GM23338 (cell line): Measurements from ENCODE around the gene UGP2. TPM values are rescaled to one million over a fixed set of nuclear protein-coding genes. Genes with fewer than 3 reads are reported as not detected.

ENCODE experiments used
- ATAC-seq: fragments of 200-7000 bp; cut with Tn5 transposase; 3 replicates; pipeline ENCODE4 v1.9.1; 2020
- DNase-seq: peaks from one replicate; pipeline ENCODE4 v3.0.0-alpha.2; 2015; ENCODE audit warnings: low spot score
- H2AFZ ChIP-seq: fragments of 200-600 bp; sonication (generic); 2 replicates; pipeline ENCODE4 v1.8.0; 2016; ENCODE audit warnings: antibody characterized with exemption, mild to moderate bottlenecking, moderate library complexity
- H3F3A ChIP-seq: fragments of 200-600 bp; sonication (generic); replicated peaks from 2 replicates; pipeline ENCODE4 v1.8.0; 2017; ENCODE audit warnings: antibody characterized with exemption, mixed run types, low read depth
- H3K27ac ChIP-seq: fragments of 200-600 bp; sonication (generic); 2 replicates; pipeline ENCODE4 v1.6.1; 2016; ENCODE audit warnings: low read depth
- H3K27me3 ChIP-seq: fragments of 200-600 bp; sonication (generic); 2 replicates; pipeline ENCODE4 v1.8.0; 2016; ENCODE audit warnings: mild to moderate bottlenecking, mixed run types, moderate library complexity; ENCODE audit not compliant: insufficient read depth
- H3K36me3 ChIP-seq: fragments of 200-600 bp; sonication (generic); 2 replicates; pipeline ENCODE4 v1.8.0; 2016; ENCODE audit warnings: mild to moderate bottlenecking; ENCODE audit not compliant: insufficient read depth
- H3K4me1 ChIP-seq: fragments of 200-600 bp; sonication (generic); 2 replicates; pipeline ENCODE4 v1.8.0; 2016; ENCODE audit warnings: mild to moderate bottlenecking, moderate library complexity; ENCODE audit not compliant: insufficient read depth
- H3K4me2 ChIP-seq: fragments of 200-600 bp; sonication (generic); 2 replicates; pipeline ENCODE4 v1.7.1; 2017; ENCODE audit warnings: mixed run types
- H3K4me3 ChIP-seq: fragments of 200-600 bp; sonication (generic); 2 replicates; pipeline ENCODE4 v1.6.1; 2016; ENCODE audit warnings: mixed run types
- H3K79me2 ChIP-seq: fragments of 200-600 bp; sonication (generic); replicated peaks from 2 replicates; pipeline ENCODE4 v1.8.0; 2017; ENCODE audit warnings: mild to moderate bottlenecking; ENCODE audit not compliant: insufficient read depth
- H3K9me2 ChIP-seq: fragments of 200-600 bp; sonication (generic); 2 replicates; pipeline ENCODE4 v1.8.0; 2017; ENCODE audit not compliant: insufficient read depth
- H4K20me1 ChIP-seq: fragments of 200-600 bp; sonication (generic); replicated peaks from 2 replicates; pipeline ENCODE4 v1.8.0; 2017; ENCODE audit warnings: mild to moderate bottlenecking; ENCODE audit not compliant: insufficient read depth
- H3K27ac Mint-ChIP-seq: 2 replicates; pipeline ENCODE4 v1.8.0; 2020; ENCODE audit warnings: inconsistent platforms, mild to moderate bottlenecking, moderate library complexity, mixed read lengths
- H3K27me3 Mint-ChIP-seq: 3 replicates; pipeline ENCODE4 v1.8.0; 2022; ENCODE audit warnings: low read depth, mild to moderate bottlenecking, moderate library complexity, mixed read lengths, inconsistent platforms; ENCODE audit not compliant: insufficient read depth, poor library complexity
- H3K36me3 Mint-ChIP-seq: 3 replicates; pipeline ENCODE4 v1.8.0; 2021; ENCODE audit warnings: low read depth, mild to moderate bottlenecking, inconsistent platforms, moderate library complexity, mixed read lengths
- H3K4me1 Mint-ChIP-seq: 3 replicates; pipeline ENCODE4 v1.8.0; 2020; ENCODE audit warnings: mild to moderate bottlenecking, inconsistent platforms, mixed read lengths
- H3K4me3 Mint-ChIP-seq: 3 replicates; pipeline ENCODE4 v1.8.0; 2021; ENCODE audit warnings: moderate library complexity, mild to moderate bottlenecking, inconsistent platforms, mixed read lengths
- H3K9me3 Mint-ChIP-seq: 3 replicates; pipeline ENCODE4 v1.8.0; 2020; ENCODE audit warnings: moderate library complexity, mild to moderate bottlenecking, inconsistent platforms, mixed read lengths
- CREB1 ChIP-seq: fragments of 250-450 bp; sonication (Bioruptor Pico); IDR thresholded peaks from 2 replicates; pipeline ENCODE4 v1.5.0; 2020; ENCODE audit warnings: low read depth, mild to moderate bottlenecking, moderate library complexity
- EZH2 ChIP-seq: fragments of 200-600 bp; sonication (generic); IDR thresholded peaks from one replicate; pipeline ENCODE4 v1.8.0; 2017; ENCODE audit warnings: antibody characterized with exemption, mild to moderate bottlenecking, low read depth; ENCODE audit not compliant: unreplicated experiment
- EZH2phosphoT487 ChIP-seq: fragments of 200-600 bp; sonication (generic); IDR thresholded peaks from one replicate; pipeline ENCODE4 v1.8.1; 2018; ENCODE audit warnings: antibody characterized with exemption; ENCODE audit not compliant: unreplicated experiment
- JUNB ChIP-seq: IDR thresholded peaks from one replicate; pipeline ENCODE4 v1.6.1; 2016; ENCODE audit warnings: antibody characterized with exemption; ENCODE audit not compliant: unreplicated experiment
- NANOG ChIP-seq: IDR thresholded peaks from 2 replicates; pipeline ENCODE4 v1.6.1; 2016; ENCODE audit warnings: antibody characterized with exemption, borderline replicate concordance
- POLR2AphosphoS5 ChIP-seq: IDR thresholded peaks from 2 replicates; pipeline ENCODE4 v1.6.1; 2016; ENCODE audit warnings: antibody characterized with exemption, low read depth
- STAT1 ChIP-seq: IDR thresholded peaks from one replicate; pipeline ENCODE4 v1.6.1; 2016; ENCODE audit warnings: antibody characterized with exemption; ENCODE audit not compliant: unreplicated experiment
- ZNF114 ChIP-seq: fragments of 250-450 bp; sonication (Bioruptor Pico); IDR thresholded peaks from 2 replicates; pipeline ENCODE4 v1.5.0; 2020; ENCODE audit warnings: mild to moderate bottlenecking, moderate library complexity
- ZNF331 ChIP-seq: fragments of 250-450 bp; sonication (Bioruptor Pico); IDR thresholded peaks from 2 replicates; pipeline ENCODE4 v1.5.0; 2020; ENCODE audit warnings: low read depth, mild to moderate bottlenecking, moderate library complexity
- polyA plus RNA-seq: library from polyadenylated mRNA; unstranded; fragments of >200 nt; fragmentation: Nextera tagmentation; extraction: Ambion mirVana; gene quantifications from 2 replicates; pipeline ENCODE4 v1.2.1, GENCODE V29; 2016
- total RNA-seq: library from RNA; depleted of rRNA; stranded (reverse); fragments of >200 nt; shearing (Covaris generic); gene quantifications from 2 replicates; pipeline ENCODE4 v1.2.3, GENCODE V29; 2014
- TF ChIP-seq, protein P1 (sequence below): fragments of 250-450 bp; sonication (Bioruptor Pico); IDR thresholded peaks from 2 replicates; pipeline ENCODE4 v1.5.0; 2020; ENCODE audit warnings: mild to moderate bottlenecking, moderate library complexity
- TF ChIP-seq, protein P2 (sequence below): IDR thresholded peaks from 2 replicates; pipeline ENCODE4 v1.6.1; 2016; ENCODE audit warnings: antibody characterized with exemption
- TF ChIP-seq, protein P3 (sequence below), 2 experiments: fragments of 200-600 bp in 1 of 2; sonication (generic) in 1 of 2; conservative IDR thresholded peaks; 2 replicates each; pipeline versions ENCODE4 v1.5.1 to v1.6.1; 2016 to 2017; ENCODE audit warnings: antibody characterized with exemption in 2 of 2, low read depth in 2 of 2, mild to moderate bottlenecking in 2 of 2, moderate library complexity in 1 of 2
- TF ChIP-seq, protein P4 (sequence below): IDR thresholded peaks from one replicate; pipeline ENCODE4 v1.6.1; 2018; ENCODE audit warnings: antibody characterized with exemption; ENCODE audit not compliant: unreplicated experiment

Gene UGP2
- total and polyA plus RNA-seq, 2 experiments from 2014 or later = 744 to 943 TPM

DNA sequence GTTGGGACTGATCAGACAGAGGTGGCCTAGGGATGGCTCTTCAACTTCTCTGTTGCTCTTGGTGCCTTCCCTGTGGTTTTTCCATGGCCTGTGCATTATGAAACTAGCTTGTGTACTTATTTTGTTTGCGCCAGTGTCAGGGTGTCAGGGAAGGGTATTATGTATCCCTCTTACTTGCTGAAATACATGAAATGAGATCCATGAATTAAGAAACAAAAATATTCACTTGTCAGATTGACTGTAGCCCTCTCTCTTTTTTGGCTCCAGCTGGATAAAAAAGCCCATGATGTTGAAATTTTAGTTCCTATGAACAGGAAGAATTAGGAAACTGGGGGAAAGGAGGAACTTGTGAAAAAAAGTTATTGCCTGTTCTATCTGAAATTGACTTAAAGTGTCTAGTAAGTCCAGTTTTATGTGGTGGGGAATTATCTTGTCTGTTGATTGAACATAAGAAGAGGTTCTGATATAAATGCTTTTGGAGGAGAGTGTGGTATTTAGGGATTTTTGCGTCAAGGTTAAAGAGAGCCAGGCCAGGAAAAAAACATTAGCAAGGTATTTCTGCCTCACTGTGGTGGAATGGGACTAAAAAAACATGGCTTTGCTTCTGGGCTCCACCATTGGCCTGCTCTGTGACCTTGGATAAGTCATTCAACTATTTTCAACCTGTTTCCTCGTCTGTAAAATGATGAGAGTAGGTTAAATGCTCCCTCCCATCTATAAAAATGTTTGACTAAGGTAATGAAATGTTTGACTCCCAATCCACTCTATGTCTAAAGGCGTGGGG is 12.0 kb downstream of the UGP2 start:
- Mint-ChIP-seq H3K36me3 (peaks cover 57% of the 10 kb centered on the region), H3K27me3 (no peaks in the 10 kb centered on the region), H3K4me3 (peak overlapping the region; percentile 37), H3K9me3 (no peaks in the 10 kb centered on the region), H3K4me1 (peaks cover 75% of the 10 kb centered on the region), H3K27ac (peak overlapping the region; percentile 88)
- H3K27me3 ChIP-seq = no peaks in the 10 kb centered on the region
- H3K36me3 ChIP-seq = peaks cover 23% of the 10 kb centered on the region
- H3K9me2 ChIP-seq = no peaks in the 10 kb centered on the region
- H3K79me2 ChIP-seq = peaks cover 92% of the 10 kb centered on the region
- peak overlapping the region; percentile 29 for H3K4me3 ChIP-seq
- peak; percentile 57 for DNase-seq
- TF ChIP-seq EZH2phosphoT487 (no peak), CREB1 (no peak), ZNF331 (CRISPR knock-in tag) (no peak), JUNB (no peak), STAT1 (no peak), EZH2 (no peak), ZNF114 (CRISPR knock-in tag) (no peak), POLR2AphosphoS5 (no peak), NANOG (no peak)
- TF ChIP-seq, protein P1, sequence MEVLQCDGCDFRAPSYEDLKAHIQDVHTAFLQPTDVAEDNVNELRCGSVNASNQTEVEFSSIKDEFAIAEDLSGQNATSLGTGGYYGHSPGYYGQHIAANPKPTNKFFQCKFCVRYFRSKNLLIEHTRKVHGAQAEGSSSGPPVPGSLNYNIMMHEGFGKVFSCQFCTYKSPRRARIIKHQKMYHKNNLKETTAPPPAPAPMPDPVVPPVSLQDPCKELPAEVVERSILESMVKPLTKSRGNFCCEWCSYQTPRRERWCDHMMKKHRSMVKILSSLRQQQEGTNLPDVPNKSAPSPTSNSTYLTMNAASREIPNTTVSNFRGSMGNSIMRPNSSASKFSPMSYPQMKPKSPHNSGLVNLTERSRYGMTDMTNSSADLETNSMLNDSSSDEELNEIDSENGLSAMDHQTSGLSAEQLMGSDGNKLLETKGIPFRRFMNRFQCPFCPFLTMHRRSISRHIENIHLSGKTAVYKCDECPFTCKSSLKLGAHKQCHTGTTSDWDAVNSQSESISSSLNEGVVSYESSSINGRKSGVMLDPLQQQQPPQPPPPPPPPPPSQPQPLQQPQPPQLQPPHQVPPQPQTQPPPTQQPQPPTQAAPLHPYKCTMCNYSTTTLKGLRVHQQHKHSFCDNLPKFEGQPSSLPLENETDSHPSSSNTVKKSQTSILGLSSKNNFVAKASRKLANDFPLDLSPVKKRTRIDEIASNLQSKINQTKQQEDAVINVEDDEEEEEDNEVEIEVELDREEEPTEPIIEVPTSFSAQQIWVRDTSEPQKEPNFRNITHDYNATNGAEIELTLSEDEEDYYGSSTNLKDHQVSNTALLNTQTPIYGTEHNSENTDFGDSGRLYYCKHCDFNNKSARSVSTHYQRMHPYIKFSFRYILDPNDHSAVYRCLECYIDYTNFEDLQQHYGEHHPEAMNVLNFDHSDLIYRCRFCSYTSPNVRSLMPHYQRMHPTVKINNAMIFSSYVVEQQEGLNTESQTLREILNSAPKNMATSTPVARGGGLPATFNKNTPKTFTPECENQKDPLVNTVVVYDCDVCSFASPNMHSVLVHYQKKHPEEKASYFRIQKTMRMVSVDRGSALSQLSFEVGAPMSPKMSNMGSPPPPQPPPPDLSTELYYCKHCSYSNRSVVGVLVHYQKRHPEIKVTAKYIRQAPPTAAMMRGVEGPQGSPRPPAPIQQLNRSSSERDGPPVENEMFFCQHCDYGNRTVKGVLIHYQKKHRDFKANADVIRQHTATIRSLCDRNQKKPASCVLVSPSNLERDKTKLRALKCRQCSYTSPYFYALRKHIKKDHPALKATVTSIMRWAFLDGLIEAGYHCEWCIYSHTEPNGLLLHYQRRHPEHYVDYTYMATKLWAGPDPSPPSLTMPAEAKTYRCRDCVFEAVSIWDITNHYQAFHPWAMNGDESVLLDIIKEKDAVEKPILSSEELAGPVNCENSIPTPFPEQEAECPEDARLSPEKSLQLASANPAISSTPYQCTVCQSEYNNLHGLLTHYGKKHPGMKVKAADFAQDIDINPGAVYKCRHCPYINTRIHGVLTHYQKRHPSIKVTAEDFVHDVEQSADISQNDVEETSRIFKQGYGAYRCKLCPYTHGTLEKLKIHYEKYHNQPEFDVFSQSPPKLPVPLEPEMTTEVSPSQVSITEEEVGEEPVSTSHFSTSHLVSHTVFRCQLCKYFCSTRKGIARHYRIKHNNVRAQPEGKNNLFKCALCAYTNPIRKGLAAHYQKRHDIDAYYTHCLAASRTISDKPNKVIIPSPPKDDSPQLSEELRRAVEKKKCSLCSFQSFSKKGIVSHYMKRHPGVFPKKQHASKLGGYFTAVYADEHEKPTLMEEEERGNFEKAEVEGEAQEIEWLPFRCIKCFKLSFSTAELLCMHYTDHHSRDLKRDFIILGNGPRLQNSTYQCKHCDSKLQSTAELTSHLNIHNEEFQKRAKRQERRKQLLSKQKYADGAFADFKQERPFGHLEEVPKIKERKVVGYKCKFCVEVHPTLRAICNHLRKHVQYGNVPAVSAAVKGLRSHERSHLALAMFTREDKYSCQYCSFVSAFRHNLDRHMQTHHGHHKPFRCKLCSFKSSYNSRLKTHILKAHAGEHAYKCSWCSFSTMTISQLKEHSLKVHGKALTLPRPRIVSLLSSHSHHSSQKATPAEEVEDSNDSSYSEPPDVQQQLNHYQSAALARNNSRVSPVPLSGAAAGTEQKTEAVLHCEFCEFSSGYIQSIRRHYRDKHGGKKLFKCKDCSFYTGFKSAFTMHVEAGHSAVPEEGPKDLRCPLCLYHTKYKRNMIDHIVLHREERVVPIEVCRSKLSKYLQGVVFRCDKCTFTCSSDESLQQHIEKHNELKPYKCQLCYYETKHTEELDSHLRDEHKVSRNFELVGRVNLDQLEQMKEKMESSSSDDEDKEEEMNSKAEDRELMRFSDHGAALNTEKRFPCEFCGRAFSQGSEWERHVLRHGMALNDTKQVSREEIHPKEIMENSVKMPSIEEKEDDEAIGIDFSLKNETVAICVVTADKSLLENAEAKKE (CRISPR knock-in tag) = no peak
- TF ChIP-seq, protein P2, sequence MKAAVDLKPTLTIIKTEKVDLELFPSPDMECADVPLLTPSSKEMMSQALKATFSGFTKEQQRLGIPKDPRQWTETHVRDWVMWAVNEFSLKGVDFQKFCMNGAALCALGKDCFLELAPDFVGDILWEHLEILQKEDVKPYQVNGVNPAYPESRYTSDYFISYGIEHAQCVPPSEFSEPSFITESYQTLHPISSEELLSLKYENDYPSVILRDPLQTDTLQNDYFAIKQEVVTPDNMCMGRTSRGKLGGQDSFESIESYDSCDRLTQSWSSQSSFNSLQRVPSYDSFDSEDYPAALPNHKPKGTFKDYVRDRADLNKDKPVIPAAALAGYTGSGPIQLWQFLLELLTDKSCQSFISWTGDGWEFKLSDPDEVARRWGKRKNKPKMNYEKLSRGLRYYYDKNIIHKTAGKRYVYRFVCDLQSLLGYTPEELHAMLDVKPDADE = no peak
- TF ChIP-seq, protein P3, sequence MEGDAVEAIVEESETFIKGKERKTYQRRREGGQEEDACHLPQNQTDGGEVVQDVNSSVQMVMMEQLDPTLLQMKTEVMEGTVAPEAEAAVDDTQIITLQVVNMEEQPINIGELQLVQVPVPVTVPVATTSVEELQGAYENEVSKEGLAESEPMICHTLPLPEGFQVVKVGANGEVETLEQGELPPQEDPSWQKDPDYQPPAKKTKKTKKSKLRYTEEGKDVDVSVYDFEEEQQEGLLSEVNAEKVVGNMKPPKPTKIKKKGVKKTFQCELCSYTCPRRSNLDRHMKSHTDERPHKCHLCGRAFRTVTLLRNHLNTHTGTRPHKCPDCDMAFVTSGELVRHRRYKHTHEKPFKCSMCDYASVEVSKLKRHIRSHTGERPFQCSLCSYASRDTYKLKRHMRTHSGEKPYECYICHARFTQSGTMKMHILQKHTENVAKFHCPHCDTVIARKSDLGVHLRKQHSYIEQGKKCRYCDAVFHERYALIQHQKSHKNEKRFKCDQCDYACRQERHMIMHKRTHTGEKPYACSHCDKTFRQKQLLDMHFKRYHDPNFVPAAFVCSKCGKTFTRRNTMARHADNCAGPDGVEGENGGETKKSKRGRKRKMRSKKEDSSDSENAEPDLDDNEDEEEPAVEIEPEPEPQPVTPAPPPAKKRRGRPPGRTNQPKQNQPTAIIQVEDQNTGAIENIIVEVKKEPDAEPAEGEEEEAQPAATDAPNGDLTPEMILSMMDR (conservative IDR thresholded peaks at IDR 0.05; ENCODE audit: low read depth in 2 of 2) = no peak
- TF ChIP-seq, protein P4, sequence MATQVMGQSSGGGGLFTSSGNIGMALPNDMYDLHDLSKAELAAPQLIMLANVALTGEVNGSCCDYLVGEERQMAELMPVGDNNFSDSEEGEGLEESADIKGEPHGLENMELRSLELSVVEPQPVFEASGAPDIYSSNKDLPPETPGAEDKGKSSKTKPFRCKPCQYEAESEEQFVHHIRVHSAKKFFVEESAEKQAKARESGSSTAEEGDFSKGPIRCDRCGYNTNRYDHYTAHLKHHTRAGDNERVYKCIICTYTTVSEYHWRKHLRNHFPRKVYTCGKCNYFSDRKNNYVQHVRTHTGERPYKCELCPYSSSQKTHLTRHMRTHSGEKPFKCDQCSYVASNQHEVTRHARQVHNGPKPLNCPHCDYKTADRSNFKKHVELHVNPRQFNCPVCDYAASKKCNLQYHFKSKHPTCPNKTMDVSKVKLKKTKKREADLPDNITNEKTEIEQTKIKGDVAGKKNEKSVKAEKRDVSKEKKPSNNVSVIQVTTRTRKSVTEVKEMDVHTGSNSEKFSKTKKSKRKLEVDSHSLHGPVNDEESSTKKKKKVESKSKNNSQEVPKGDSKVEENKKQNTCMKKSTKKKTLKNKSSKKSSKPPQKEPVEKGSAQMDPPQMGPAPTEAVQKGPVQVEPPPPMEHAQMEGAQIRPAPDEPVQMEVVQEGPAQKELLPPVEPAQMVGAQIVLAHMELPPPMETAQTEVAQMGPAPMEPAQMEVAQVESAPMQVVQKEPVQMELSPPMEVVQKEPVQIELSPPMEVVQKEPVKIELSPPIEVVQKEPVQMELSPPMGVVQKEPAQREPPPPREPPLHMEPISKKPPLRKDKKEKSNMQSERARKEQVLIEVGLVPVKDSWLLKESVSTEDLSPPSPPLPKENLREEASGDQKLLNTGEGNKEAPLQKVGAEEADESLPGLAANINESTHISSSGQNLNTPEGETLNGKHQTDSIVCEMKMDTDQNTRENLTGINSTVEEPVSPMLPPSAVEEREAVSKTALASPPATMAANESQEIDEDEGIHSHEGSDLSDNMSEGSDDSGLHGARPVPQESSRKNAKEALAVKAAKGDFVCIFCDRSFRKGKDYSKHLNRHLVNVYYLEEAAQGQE = no peak
- H3K4me2 ChIP-seq = peak overlapping the region; percentile 56
- peaks cover 18% of the 10 kb centered on the region for H4K20me1 ChIP-seq
- peak; percentile 6; the same call in 1 of the 3 replicates for ATAC-seq
- peak overlapping the region; percentile 98 for H3K27ac ChIP-seq
- no peaks in the 10 kb centered on the region for H3F3A ChIP-seq
- H3K4me1 ChIP-seq = peaks cover 61% of the 10 kb centered on the region
- no peak overlapping the region for H2AFZ ChIP-seq
